ENCODE data around the gene SLCO3A1. TPM values are rescaled to one million over a fixed set of nuclear protein-coding genes. Genes with fewer than 3 reads are reported as not detected.

The SLCO3A1 gene
- total RNA-seq, 2 donors from 2014 or later: 7.2 to 11.4 TPM

- Mint-ChIP-seq H3K27ac (no peak overlapping the region), H3K9me3 (no peaks in the 10 kb centered on the region), H3K36me3 (ENCODE audit: low read depth) (no peaks in the 10 kb centered on the region), H3K27me3 (ENCODE audit: insufficient read depth) (peaks cover 1% of the 10 kb centered on the region), H3K4me3 (no peak overlapping the region), H3K4me1 (peaks cover 8% of the 10 kb centered on the region)
- H3K9ac ChIP-seq (ENCODE audit: extremely low read depth, low read length, poor library complexity, severe bottlenecking): no peak overlapping the region
- no peak for DNase-seq
- no peaks in the 10 kb centered on the region for H3K9me3 ChIP-seq (ENCODE audit: control insufficient read depth, low read length)
- no peak overlapping the region for H3K4me3 ChIP-seq (ENCODE audit: low read length)
- no peaks in the 10 kb centered on the region for H3K36me3 ChIP-seq (ENCODE audit: control insufficient read depth, insufficient read depth, low read length)
- TF ChIP-seq, protein P1, sequence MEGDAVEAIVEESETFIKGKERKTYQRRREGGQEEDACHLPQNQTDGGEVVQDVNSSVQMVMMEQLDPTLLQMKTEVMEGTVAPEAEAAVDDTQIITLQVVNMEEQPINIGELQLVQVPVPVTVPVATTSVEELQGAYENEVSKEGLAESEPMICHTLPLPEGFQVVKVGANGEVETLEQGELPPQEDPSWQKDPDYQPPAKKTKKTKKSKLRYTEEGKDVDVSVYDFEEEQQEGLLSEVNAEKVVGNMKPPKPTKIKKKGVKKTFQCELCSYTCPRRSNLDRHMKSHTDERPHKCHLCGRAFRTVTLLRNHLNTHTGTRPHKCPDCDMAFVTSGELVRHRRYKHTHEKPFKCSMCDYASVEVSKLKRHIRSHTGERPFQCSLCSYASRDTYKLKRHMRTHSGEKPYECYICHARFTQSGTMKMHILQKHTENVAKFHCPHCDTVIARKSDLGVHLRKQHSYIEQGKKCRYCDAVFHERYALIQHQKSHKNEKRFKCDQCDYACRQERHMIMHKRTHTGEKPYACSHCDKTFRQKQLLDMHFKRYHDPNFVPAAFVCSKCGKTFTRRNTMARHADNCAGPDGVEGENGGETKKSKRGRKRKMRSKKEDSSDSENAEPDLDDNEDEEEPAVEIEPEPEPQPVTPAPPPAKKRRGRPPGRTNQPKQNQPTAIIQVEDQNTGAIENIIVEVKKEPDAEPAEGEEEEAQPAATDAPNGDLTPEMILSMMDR (conservative IDR thresholded peaks at IDR 0.05): no peak
- WGBS, 2 experiments (ENCODE audit: insufficient coverage in 1 of 2, insufficient read length in 1 of 2): 91 to 100% methylated on average over 1 to 4 of the region's 4 CpGs
- H3K27ac ChIP-seq (ENCODE audit: low read depth, low read length): no peak overlapping the region
- H3K4me1 ChIP-seq (ENCODE audit: control insufficient read depth, insufficient read depth, low read length): no peaks in the 10 kb centered on the region
- no peaks in the 10 kb centered on the region for H3K27me3 ChIP-seq (ENCODE audit: control insufficient read depth, insufficient read depth, low read length, poor library complexity, severe bottlenecking)
Observed at GRCh38 chr15:91924837-91925495, 71.5 kb downstream of the SLCO3A1 start.

- peaks cover 1% of the 10 kb centered on the region for H3K27me3 Mint-ChIP-seq (ENCODE audit: insufficient read depth)
- Histone ChIP-seq H3K4me1 (ENCODE audit: control insufficient read depth, insufficient read depth, low read length) (no peaks in the 10 kb centered on the region), H3K9me3 (ENCODE audit: control insufficient read depth, low read length) (no peaks in the 10 kb centered on the region), H3K9ac (ENCODE audit: extremely low read depth, low read length, poor library complexity, severe bottlenecking) (no peak overlapping the region), H3K27me3 (ENCODE audit: control insufficient read depth, insufficient read depth, low read length, poor library complexity, severe bottlenecking) (no peaks in the 10 kb centered on the region), H3K4me3 (ENCODE audit: low read length) (no peak overlapping the region), H3K27ac (ENCODE audit: low read depth, low read length) (no peak overlapping the region), H3K36me3 (ENCODE audit: control insufficient read depth, insufficient read depth, low read length) (no peaks in the 10 kb centered on the region)
- no peak for DNase-seq
- H3K4me1 Mint-ChIP-seq: peaks cover 8% of the 10 kb centered on the region
- H3K27ac Mint-ChIP-seq: no peak overlapping the region
- no peak overlapping the region for H3K4me3 Mint-ChIP-seq
- 93% methylated on average over 2 to 3 of the region's 3 CpGs for WGBS, 2 experiments (ENCODE audit: insufficient coverage in 1 of 2, insufficient read length in 1 of 2)
- TF ChIP-seq, protein P1 (conservative IDR thresholded peaks at IDR 0.05): no peak
- no peaks in the 10 kb centered on the region for H3K36me3 Mint-ChIP-seq (ENCODE audit: low read depth)
- no peaks in the 10 kb centered on the region for H3K9me3 Mint-ChIP-seq
Observed at GRCh38 chr15:91925794-91926193, 72.3 kb downstream of the SLCO3A1 start.

DNA sequence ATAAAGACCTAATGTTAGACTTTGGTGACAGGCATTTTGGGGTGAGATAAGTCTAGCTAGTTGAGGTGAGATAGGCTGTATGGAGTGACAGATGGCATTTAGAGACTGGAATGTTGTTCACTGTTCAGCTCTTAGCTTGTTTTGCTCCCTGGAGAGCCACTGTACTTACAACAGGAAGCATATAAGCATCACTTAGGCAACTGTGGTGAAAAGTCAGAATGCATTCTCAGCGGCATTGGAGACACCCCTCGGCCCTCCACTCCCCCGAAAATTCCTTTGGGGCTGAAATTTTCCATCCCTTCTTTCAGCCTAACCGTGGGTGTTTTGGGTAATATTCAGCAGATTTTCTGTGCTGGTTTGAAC lies 73.4 kb downstream of the SLCO3A1 start:
- Histone ChIP-seq H3K27me3 (ENCODE audit: control insufficient read depth, insufficient read depth, low read length, poor library complexity, severe bottlenecking) (no peaks in the 10 kb centered on the region), H3K4me3 (ENCODE audit: low read length) (no peak overlapping the region), H3K27ac (ENCODE audit: low read depth, low read length) (no peak overlapping the region), H3K36me3 (ENCODE audit: control insufficient read depth, insufficient read depth, low read length) (no peaks in the 10 kb centered on the region), H3K4me1 (ENCODE audit: control insufficient read depth, insufficient read depth, low read length) (no peaks in the 10 kb centered on the region), H3K9ac (ENCODE audit: extremely low read depth, low read length, poor library complexity, severe bottlenecking) (no peak overlapping the region), H3K9me3 (ENCODE audit: control insufficient read depth, low read length) (no peaks in the 10 kb centered on the region)
- no peak overlapping the region for H3K27ac Mint-ChIP-seq
- H3K4me1 Mint-ChIP-seq: peaks cover 10% of the 10 kb centered on the region
- no peak overlapping the region for H3K4me3 Mint-ChIP-seq
- WGBS, 2 experiments (ENCODE audit: insufficient coverage in 1 of 2, insufficient read length in 1 of 2): 57 to 66% methylated on average over 4 of the region's 4 CpGs
- no peak for DNase-seq
- TF ChIP-seq, protein P1 (conservative IDR thresholded peaks at IDR 0.05): no peak
- no peaks in the 10 kb centered on the region for H3K36me3 Mint-ChIP-seq (ENCODE audit: low read depth)
- H3K27me3 Mint-ChIP-seq (ENCODE audit: insufficient read depth): peaks cover 1% of the 10 kb centered on the region
- H3K9me3 Mint-ChIP-seq: no peaks in the 10 kb centered on the region

Data from endodermal cell (in vitro differentiated cells).